WTC11 (cell line): ENCODE results near the gene BBLN. TPM values are rescaled to one million over a fixed set of nuclear protein-coding genes. Genes with fewer than 3 reads are reported as not detected.

Experiments used
- ATAC-seq: fragments of 200-7000 bp; cut with Tn5 transposase; 2 replicates; pipeline ENCODE4 v1.10.0; 2021; ENCODE audit warnings: mild to moderate bottlenecking, moderate library complexity
- CTCF ChIA-PET: fragments of 300-600 bp; sonication (Branson Sonifier 250); formaldehyde crosslinking; loops from one replicate; lab custom pipeline; 2021; ENCODE audit warnings: antibody characterized with exemption; lab: Charles Lee
- POLR2A ChIA-PET: fragments of 350-600 bp; sonication (Branson Sonifier 250); formaldehyde crosslinking; loops from one replicate; lab custom pipeline; 2021; ENCODE audit warnings: antibody characterized with exemption; lab: Charles Lee
- DNase-seq: peaks from one replicate; pipeline ENCODE4 v3.0.0; 2021; ENCODE audit warnings: low spot score
- H3K27ac Mint-ChIP-seq: 2 replicates; pipeline ENCODE4 v1.8.0; 2021; ENCODE audit warnings: mixed read lengths
- H3K27me3 Mint-ChIP-seq: 2 replicates; pipeline ENCODE4 v1.8.0; 2021; ENCODE audit warnings: low read depth, mild to moderate bottlenecking, moderate library complexity, mixed read lengths
- H3K36me3 Mint-ChIP-seq: 2 replicates; pipeline ENCODE4 v1.8.0; 2021; ENCODE audit warnings: mixed read lengths
- H3K4me1 Mint-ChIP-seq: 2 replicates; pipeline ENCODE4 v1.8.0; 2022; ENCODE audit warnings: mixed read lengths
- H3K4me3 Mint-ChIP-seq: 2 replicates; pipeline ENCODE4 v1.8.0; 2021; ENCODE audit warnings: mild to moderate bottlenecking, moderate library complexity, mixed read lengths
- H3K9me3 Mint-ChIP-seq: 2 replicates; pipeline ENCODE4 v1.8.0; 2021; ENCODE audit warnings: mixed read lengths
- ETV6 ChIP-seq: sonication (generic); formaldehyde crosslinking; IDR thresholded peaks from 2 replicates; pipeline ENCODE4 v1.8.1; 2022; ENCODE audit warnings: mild to moderate bottlenecking, missing genetic modification reagents
- FOXP1 ChIP-seq: sonication (generic); formaldehyde crosslinking; IDR thresholded peaks from 2 replicates; pipeline ENCODE4 v1.8.0; 2022; ENCODE audit warnings: missing genetic modification reagents, mild to moderate bottlenecking, moderate library complexity, borderline replicate concordance
- RELA ChIP-seq: sonication (generic); formaldehyde crosslinking; IDR thresholded peaks from 2 replicates; pipeline ENCODE4 v1.8.1; 2022; ENCODE audit warnings: missing genetic modification reagents, mild to moderate bottlenecking, borderline replicate concordance
- SOX15 ChIP-seq: fragments of 250-450 bp; sonication (Bioruptor Pico); IDR thresholded peaks from 2 replicates; pipeline ENCODE4 v1.9.0; 2021; ENCODE audit warnings: mild to moderate bottlenecking
- SP1 ChIP-seq: sonication (generic); formaldehyde crosslinking; conservative IDR thresholded peaks from 2 replicates; pipeline ENCODE4 v1.8.1; 2022; ENCODE audit warnings: missing genetic modification reagents
- TCF7 ChIP-seq: sonication (generic); formaldehyde crosslinking; IDR thresholded peaks from 2 replicates; pipeline ENCODE4 v1.8.0; 2022; ENCODE audit warnings: mild to moderate bottlenecking, low read depth, missing genetic modification reagents, moderate library complexity
- total RNA-seq: library from RNA; stranded (reverse); gene quantifications from 3 replicates; pipeline ENCODE4 v1.2.3, GENCODE V29; 2021
- TF ChIP-seq, protein P1 (sequence below): sonication (generic); formaldehyde crosslinking; conservative IDR thresholded peaks from 2 replicates; pipeline ENCODE4 v1.8.1; 2023; ENCODE audit warnings: mild to moderate bottlenecking, low read depth, missing genetic modification reagents, moderate library complexity
- TF ChIP-seq, protein P2 (sequence below): sonication (generic); formaldehyde crosslinking; conservative IDR thresholded peaks from 2 replicates; pipeline ENCODE4 v1.8.1; 2022; ENCODE audit warnings: mild to moderate bottlenecking, missing genetic modification reagents
- TF ChIP-seq, protein P3 (sequence below): sonication (generic); formaldehyde crosslinking; IDR thresholded peaks from 2 replicates; pipeline ENCODE4 v1.8.1; 2023; ENCODE audit warnings: mild to moderate bottlenecking, missing genetic modification reagents, moderate library complexity
- TF ChIP-seq, protein P4 (sequence below): sonication (generic); formaldehyde crosslinking; IDR thresholded peaks from 2 replicates; pipeline ENCODE4 v1.8.0; 2022; ENCODE audit warnings: missing genetic modification reagents
- TF ChIP-seq, protein P5 (sequence below): sonication (generic); formaldehyde crosslinking; IDR thresholded peaks from 2 replicates; pipeline ENCODE4 v1.8.1; 2022; ENCODE audit warnings: low read depth, missing genetic modification reagents, borderline replicate concordance
- TF ChIP-seq, protein P6 (sequence below): sonication (generic); formaldehyde crosslinking; IDR thresholded peaks from 2 replicates; pipeline ENCODE4 v1.8.1; 2022; ENCODE audit warnings: mild to moderate bottlenecking, moderate library complexity, missing genetic modification reagents

BBLN gene
- total RNA-seq, 1 experiment from 2014 or later: 77.1 TPM

DNA sequence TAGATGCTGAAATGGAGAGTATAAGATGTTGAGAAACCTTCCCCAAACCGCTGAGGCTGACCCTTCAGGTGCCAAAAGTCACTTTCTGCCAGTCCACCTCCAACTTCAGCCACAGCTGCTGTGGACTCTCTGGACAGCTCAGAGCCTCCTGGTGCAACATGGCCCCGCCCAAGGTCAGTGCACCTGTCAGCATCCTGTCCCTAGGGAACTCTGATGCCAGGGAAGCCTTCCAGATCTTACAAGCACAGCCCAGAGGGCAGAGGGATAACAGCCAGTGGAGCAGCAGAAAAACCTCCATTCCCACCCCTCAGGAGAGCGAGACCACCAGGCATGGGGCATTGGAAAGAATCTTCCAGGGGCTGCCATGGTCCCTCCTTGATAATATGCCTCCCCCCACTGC lies 22.1 kb upstream of the BBLN start:
- TF ChIP-seq ETV6 (CRISPR knock-in tag) (no peak), SP1 (CRISPR knock-in tag) (no peak), RELA (CRISPR knock-in tag) (no peak), FOXP1 (CRISPR knock-in tag) (no peak), TCF7 (CRISPR knock-in tag) (no peak)
- TF ChIP-seq, protein P1, sequence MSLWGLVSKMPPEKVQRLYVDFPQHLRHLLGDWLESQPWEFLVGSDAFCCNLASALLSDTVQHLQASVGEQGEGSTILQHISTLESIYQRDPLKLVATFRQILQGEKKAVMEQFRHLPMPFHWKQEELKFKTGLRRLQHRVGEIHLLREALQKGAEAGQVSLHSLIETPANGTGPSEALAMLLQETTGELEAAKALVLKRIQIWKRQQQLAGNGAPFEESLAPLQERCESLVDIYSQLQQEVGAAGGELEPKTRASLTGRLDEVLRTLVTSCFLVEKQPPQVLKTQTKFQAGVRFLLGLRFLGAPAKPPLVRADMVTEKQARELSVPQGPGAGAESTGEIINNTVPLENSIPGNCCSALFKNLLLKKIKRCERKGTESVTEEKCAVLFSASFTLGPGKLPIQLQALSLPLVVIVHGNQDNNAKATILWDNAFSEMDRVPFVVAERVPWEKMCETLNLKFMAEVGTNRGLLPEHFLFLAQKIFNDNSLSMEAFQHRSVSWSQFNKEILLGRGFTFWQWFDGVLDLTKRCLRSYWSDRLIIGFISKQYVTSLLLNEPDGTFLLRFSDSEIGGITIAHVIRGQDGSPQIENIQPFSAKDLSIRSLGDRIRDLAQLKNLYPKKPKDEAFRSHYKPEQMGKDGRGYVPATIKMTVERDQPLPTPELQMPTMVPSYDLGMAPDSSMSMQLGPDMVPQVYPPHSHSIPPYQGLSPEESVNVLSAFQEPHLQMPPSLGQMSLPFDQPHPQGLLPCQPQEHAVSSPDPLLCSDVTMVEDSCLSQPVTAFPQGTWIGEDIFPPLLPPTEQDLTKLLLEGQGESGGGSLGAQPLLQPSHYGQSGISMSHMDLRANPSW: no peak
- TF ChIP-seq, protein P2, sequence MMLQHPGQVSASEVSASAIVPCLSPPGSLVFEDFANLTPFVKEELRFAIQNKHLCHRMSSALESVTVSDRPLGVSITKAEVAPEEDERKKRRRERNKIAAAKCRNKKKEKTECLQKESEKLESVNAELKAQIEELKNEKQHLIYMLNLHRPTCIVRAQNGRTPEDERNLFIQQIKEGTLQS (CRISPR knock-in tag): no peak
- TF ChIP-seq, protein P3, sequence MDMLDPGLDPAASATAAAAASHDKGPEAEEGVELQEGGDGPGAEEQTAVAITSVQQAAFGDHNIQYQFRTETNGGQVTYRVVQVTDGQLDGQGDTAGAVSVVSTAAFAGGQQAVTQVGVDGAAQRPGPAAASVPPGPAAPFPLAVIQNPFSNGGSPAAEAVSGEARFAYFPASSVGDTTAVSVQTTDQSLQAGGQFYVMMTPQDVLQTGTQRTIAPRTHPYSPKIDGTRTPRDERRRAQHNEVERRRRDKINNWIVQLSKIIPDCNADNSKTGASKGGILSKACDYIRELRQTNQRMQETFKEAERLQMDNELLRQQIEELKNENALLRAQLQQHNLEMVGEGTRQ (CRISPR knock-in tag): no peak
- TF ChIP-seq, protein P4, sequence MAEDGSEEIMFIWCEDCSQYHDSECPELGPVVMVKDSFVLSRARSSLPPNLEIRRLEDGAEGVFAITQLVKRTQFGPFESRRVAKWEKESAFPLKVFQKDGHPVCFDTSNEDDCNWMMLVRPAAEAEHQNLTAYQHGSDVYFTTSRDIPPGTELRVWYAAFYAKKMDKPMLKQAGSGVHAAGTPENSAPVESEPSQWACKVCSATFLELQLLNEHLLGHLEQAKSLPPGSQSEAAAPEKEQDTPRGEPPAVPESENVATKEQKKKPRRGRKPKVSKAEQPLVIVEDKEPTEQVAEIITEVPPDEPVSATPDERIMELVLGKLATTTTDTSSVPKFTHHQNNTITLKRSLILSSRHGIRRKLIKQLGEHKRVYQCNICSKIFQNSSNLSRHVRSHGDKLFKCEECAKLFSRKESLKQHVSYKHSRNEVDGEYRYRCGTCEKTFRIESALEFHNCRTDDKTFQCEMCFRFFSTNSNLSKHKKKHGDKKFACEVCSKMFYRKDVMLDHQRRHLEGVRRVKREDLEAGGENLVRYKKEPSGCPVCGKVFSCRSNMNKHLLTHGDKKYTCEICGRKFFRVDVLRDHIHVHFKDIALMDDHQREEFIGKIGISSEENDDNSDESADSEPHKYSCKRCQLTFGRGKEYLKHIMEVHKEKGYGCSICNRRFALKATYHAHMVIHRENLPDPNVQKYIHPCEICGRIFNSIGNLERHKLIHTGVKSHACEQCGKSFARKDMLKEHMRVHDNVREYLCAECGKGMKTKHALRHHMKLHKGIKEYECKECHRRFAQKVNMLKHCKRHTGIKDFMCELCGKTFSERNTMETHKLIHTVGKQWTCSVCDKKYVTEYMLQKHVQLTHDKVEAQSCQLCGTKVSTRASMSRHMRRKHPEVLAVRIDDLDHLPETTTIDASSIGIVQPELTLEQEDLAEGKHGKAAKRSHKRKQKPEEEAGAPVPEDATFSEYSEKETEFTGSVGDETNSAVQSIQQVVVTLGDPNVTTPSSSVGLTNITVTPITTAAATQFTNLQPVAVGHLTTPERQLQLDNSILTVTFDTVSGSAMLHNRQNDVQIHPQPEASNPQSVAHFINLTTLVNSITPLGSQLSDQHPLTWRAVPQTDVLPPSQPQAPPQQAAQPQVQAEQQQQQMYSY (CRISPR knock-in tag): no peak
- TF ChIP-seq, protein P5, sequence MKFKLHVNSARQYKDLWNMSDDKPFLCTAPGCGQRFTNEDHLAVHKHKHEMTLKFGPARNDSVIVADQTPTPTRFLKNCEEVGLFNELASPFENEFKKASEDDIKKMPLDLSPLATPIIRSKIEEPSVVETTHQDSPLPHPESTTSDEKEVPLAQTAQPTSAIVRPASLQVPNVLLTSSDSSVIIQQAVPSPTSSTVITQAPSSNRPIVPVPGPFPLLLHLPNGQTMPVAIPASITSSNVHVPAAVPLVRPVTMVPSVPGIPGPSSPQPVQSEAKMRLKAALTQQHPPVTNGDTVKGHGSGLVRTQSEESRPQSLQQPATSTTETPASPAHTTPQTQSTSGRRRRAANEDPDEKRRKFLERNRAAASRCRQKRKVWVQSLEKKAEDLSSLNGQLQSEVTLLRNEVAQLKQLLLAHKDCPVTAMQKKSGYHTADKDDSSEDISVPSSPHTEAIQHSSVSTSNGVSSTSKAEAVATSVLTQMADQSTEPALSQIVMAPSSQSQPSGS: no peak
- TF ChIP-seq, protein P6, sequence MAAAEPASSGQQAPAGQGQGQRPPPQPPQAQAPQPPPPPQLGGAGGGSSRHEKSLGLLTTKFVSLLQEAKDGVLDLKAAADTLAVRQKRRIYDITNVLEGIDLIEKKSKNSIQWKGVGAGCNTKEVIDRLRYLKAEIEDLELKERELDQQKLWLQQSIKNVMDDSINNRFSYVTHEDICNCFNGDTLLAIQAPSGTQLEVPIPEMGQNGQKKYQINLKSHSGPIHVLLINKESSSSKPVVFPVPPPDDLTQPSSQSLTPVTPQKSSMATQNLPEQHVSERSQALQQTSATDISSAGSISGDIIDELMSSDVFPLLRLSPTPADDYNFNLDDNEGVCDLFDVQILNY (CRISPR knock-in tag): no peak
- POLR2A ChIA-PET: no interaction called here
- Mint-ChIP-seq H3K27me3 (peaks cover 28% of the 10 kb centered on the region), H3K36me3 (no peaks in the 10 kb centered on the region), H3K4me1 (peaks cover 6% of the 10 kb centered on the region; the same call in 1 of the 2 replicates), H3K27ac (no peak overlapping the region), H3K4me3 (no peak overlapping the region), H3K9me3 (peaks cover 9% of the 10 kb centered on the region; the same call in 1 of the 2 replicates)
- no peak for DNase-seq
- CTCF ChIA-PET: interaction anchor here (0.7 to 1.6 kb wide), 4 partner anchors 10 to 22 kb away, joined by 3 to 5 read pairs (median 4); partner anchors contain the start of gene BBLN
- ATAC-seq: no peak

DNA sequence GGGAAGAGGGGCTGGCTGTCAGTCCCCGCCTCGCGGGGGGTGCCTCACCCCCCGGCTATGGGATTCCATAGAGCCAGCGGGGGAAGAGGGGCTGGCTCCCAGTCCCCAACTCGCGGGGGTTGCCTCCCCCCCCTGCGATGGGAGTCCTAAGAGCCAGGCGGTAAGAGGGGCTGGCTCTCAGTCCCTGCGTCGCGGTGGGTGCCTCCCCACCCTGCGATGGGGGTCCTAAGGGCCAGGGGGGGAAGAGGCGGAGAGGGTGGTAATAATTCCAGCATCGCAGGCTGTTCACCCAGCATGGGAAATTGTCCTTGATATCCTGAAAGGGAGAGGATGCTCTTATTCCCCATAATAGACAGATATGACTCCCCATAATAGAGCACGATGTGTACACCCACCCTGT lies 20.4 kb upstream of the BBLN start:
- Mint-ChIP-seq H3K27ac (no peak overlapping the region), H3K27me3 (peaks cover 14% of the 10 kb centered on the region), H3K4me3 (no peak overlapping the region), H3K36me3 (no peaks in the 10 kb centered on the region), H3K4me1 (peaks cover 6% of the 10 kb centered on the region; the same call in 1 of the 2 replicates), H3K9me3 (peaks cover 1% of the 10 kb centered on the region; the same call in 1 of the 2 replicates)
- DNase-seq (no peak), ATAC-seq (no peak)
- no peak for TF ChIP-seq SOX15
- ChIA-PET CTCF (no interaction called here), POLR2A (no interaction called here)
